SK-N-SH treated with all-trans-retinoic acid at 6 μM for 48 hours (cell line): ENCODE measurements around the gene DRD4.
"Not testable (repeated sequence)": the region's sequence is repeated elsewhere in the genome, so short reads cannot be mapped to it uniquely, and the experiment has no call there.

Experiments
- ATAC-seq: fragments of 200-7000 bp; cut with Tn5 transposase; 3 replicates; pipeline ENCODE4 v1.9.1; 2020; ENCODE audit warnings: mild to moderate bottlenecking, moderate library complexity
- ARNTL ChIP-seq: fragments of 450-650 bp; formaldehyde crosslinking; IDR thresholded peaks from 2 replicates; pipeline ENCODE4 v1.5.0; 2020; ENCODE audit warnings: low read depth, mild to moderate bottlenecking, moderate library complexity, borderline replicate concordance
- BACH2 ChIP-seq: fragments of 250-450 bp; sonication (Bioruptor Pico); IDR thresholded peaks from 2 replicates; pipeline ENCODE4 v1.9.0; 2021; ENCODE audit warnings: mild to moderate bottlenecking, borderline replicate concordance
- CSDC2 ChIP-seq: fragments of 250-450 bp; sonication (Bioruptor Pico); IDR thresholded peaks from 2 replicates; pipeline ENCODE4 v1.5.0; 2020; ENCODE audit warnings: mild to moderate bottlenecking, moderate library complexity
- ESRRG ChIP-seq: fragments of 250-450 bp; sonication (Bioruptor Pico); IDR thresholded peaks from 2 replicates; pipeline ENCODE4 v1.6.1; 2021; ENCODE audit warnings: mild to moderate bottlenecking
- GLIS3 ChIP-seq: fragments of 250-450 bp; sonication (Bioruptor Pico); IDR thresholded peaks from 2 replicates; pipeline ENCODE4 v1.5.0; 2020; ENCODE audit warnings: mild to moderate bottlenecking, moderate library complexity
- ISL1 ChIP-seq: fragments of 250-450 bp; sonication (Bioruptor Pico); IDR thresholded peaks from 2 replicates; pipeline ENCODE4 v2.1.2; 2022; ENCODE audit warnings: mild to moderate bottlenecking, moderate library complexity
- OSR1 ChIP-seq: fragments of 250-450 bp; sonication (Bioruptor Pico); IDR thresholded peaks from 2 replicates; pipeline ENCODE4 v1.8.0; 2022; ENCODE audit warnings: moderate library complexity, mild to moderate bottlenecking, inconsistent platforms
- PPARA ChIP-seq: fragments of 250-450 bp; sonication (Bioruptor Pico); IDR thresholded peaks from 2 replicates; pipeline ENCODE4 v1.5.0; 2020; ENCODE audit warnings: mild to moderate bottlenecking, borderline replicate concordance
- RARB ChIP-seq: fragments of 250-450 bp; sonication (Bioruptor Pico); IDR thresholded peaks from 2 replicates; pipeline ENCODE4 v1.8.0; 2021; ENCODE audit warnings: mild to moderate bottlenecking, moderate library complexity
- SNAI2 ChIP-seq: fragments of 250-450 bp; sonication (Bioruptor Pico); IDR thresholded peaks from 2 replicates; pipeline ENCODE4 v1.5.0; 2020; ENCODE audit warnings: mild to moderate bottlenecking, moderate library complexity
- TCF4 ChIP-seq: fragments of 250-450 bp; sonication (Bioruptor Pico); IDR thresholded peaks from 2 replicates; pipeline ENCODE4 v1.8.0; 2021; ENCODE audit warnings: mild to moderate bottlenecking, moderate library complexity, borderline replicate concordance
- TOX ChIP-seq: fragments of 250-450 bp; sonication (Bioruptor Pico); IDR thresholded peaks from 2 replicates; pipeline ENCODE4 v1.8.0; 2021; ENCODE audit warnings: mild to moderate bottlenecking, moderate library complexity, borderline replicate concordance
- ZC3H10 ChIP-seq: fragments of 250-450 bp; sonication (Bioruptor Pico); IDR thresholded peaks from 2 replicates; pipeline ENCODE4 v1.5.1; 2021; ENCODE audit warnings: mild to moderate bottlenecking, moderate library complexity
- ZFP30 ChIP-seq: fragments of 450-650 bp; formaldehyde crosslinking; IDR thresholded peaks from 2 replicates; pipeline ENCODE4 v1.5.0; 2022; ENCODE audit warnings: mild to moderate bottlenecking, moderate library complexity
- ZNF565 ChIP-seq: fragments of 450-650 bp; formaldehyde crosslinking; conservative IDR thresholded peaks from 2 replicates; pipeline ENCODE4 v1.5.0; 2020; ENCODE audit warnings: low read depth, mild to moderate bottlenecking, moderate library complexity
- ZNF8 ChIP-seq: fragments of 450-650 bp; formaldehyde crosslinking; IDR thresholded peaks from 2 replicates; pipeline ENCODE4 v1.5.0; 2020; ENCODE audit warnings: mild to moderate bottlenecking, moderate library complexity
- TF ChIP-seq, protein P1 (sequence below): fragments of 250-450 bp; sonication (Bioruptor Pico); IDR thresholded peaks from 2 replicates; pipeline ENCODE4 v1.8.0; 2021; ENCODE audit warnings: low read depth, mild to moderate bottlenecking, moderate library complexity, borderline replicate concordance
- TF ChIP-seq, protein P2 (sequence below): fragments of 250-450 bp; sonication (Bioruptor Pico); IDR thresholded peaks from 2 replicates; pipeline ENCODE4 v1.8.0; 2020; ENCODE audit warnings: mild to moderate bottlenecking, moderate library complexity, borderline replicate concordance
- TF ChIP-seq, protein P3 (sequence below): fragments of 250-450 bp; sonication (Bioruptor Pico); IDR thresholded peaks from 2 replicates; pipeline ENCODE4 v1.5.1; 2021; ENCODE audit warnings: mild to moderate bottlenecking, moderate library complexity
- TF ChIP-seq, protein P4 (sequence below): fragments of 250-450 bp; sonication (Bioruptor Pico); IDR thresholded peaks from 2 replicates; pipeline ENCODE4 v1.5.0; 2020; ENCODE audit warnings: mild to moderate bottlenecking, moderate library complexity

The DRD4 gene

DNA sequence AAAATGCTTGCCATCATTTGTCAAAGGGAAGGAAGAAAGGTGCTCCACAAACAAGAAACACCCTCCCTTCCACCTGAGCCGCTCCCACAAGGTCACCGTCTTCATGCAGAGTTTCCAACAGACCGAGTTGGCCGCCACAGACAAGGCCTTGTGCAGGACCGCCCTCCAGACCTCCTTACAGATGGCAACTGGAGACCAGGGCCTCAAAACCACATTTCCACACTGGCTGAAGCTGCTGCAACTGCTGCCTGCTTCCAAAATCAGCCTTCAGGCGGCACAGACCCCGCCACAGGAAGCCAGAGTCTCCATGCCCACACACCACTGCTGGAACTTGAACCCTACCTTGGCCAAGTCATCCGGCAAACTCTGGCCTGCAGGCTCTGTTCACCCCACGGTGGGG, 51.6 kb downstream of the DRD4 start:
- ATAC-seq, result no peak
- TF ChIP-seq CSDC2 (CRISPR knock-in tag) (no peak), ZC3H10 (CRISPR knock-in tag) (no peak), GLIS3 (CRISPR knock-in tag) (no peak), ARNTL (CRISPR knock-in tag) (no peak), ZFP30 (CRISPR knock-in tag) (no peak), ISL1 (CRISPR knock-in tag) (no peak), BACH2 (CRISPR knock-in tag) (no peak), TCF4 (CRISPR knock-in tag) (no peak), ZNF8 (CRISPR knock-in tag) (no peak), RARB (CRISPR knock-in tag) (no peak), ESRRG (CRISPR knock-in tag) (no peak), TOX (CRISPR knock-in tag) (no peak), ZNF565 (no peak), OSR1 (CRISPR knock-in tag) (no peak), PPARA (CRISPR knock-in tag) (no peak), SNAI2 (no peak)
- TF ChIP-seq, protein P1, sequence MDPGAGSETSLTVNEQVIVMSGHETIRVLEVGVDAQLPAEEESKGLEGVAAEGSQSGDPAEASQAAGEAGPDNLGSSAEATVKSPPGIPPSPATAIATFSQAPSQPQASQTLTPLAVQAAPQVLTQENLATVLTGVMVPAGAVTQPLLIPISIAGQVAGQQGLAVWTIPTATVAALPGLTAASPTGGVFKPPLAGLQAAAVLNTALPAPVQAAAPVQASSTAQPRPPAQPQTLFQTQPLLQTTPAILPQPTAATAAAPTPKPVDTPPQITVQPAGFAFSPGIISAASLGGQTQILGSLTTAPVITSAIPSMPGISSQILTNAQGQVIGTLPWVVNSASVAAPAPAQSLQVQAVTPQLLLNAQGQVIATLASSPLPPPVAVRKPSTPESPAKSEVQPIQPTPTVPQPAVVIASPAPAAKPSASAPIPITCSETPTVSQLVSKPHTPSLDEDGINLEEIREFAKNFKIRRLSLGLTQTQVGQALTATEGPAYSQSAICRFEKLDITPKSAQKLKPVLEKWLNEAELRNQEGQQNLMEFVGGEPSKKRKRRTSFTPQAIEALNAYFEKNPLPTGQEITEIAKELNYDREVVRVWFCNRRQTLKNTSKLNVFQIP (CRISPR knock-in tag), result no peak
- TF ChIP-seq, protein P2, sequence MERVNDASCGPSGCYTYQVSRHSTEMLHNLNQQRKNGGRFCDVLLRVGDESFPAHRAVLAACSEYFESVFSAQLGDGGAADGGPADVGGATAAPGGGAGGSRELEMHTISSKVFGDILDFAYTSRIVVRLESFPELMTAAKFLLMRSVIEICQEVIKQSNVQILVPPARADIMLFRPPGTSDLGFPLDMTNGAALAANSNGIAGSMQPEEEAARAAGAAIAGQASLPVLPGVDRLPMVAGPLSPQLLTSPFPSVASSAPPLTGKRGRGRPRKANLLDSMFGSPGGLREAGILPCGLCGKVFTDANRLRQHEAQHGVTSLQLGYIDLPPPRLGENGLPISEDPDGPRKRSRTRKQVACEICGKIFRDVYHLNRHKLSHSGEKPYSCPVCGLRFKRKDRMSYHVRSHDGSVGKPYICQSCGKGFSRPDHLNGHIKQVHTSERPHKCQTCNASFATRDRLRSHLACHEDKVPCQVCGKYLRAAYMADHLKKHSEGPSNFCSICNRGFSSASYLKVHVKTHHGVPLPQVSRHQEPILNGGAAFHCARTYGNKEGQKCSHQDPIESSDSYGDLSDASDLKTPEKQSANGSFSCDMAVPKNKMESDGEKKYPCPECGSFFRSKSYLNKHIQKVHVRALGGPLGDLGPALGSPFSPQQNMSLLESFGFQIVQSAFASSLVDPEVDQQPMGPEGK (CRISPR knock-in tag), result no peak
- TF ChIP-seq, protein P3, sequence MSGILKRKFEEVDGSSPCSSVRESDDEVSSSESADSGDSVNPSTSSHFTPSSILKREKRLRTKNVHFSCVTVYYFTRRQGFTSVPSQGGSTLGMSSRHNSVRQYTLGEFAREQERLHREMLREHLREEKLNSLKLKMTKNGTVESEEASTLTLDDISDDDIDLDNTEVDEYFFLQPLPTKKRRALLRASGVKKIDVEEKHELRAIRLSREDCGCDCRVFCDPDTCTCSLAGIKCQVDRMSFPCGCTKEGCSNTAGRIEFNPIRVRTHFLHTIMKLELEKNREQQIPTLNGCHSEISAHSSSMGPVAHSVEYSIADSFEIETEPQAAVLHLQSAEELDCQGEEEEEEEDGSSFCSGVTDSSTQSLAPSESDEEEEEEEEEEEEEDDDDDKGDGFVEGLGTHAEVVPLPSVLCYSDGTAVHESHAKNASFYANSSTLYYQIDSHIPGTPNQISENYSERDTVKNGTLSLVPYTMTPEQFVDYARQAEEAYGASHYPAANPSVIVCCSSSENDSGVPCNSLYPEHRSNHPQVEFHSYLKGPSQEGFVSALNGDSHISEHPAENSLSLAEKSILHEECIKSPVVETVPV, result no peak
- TF ChIP-seq, protein P4, sequence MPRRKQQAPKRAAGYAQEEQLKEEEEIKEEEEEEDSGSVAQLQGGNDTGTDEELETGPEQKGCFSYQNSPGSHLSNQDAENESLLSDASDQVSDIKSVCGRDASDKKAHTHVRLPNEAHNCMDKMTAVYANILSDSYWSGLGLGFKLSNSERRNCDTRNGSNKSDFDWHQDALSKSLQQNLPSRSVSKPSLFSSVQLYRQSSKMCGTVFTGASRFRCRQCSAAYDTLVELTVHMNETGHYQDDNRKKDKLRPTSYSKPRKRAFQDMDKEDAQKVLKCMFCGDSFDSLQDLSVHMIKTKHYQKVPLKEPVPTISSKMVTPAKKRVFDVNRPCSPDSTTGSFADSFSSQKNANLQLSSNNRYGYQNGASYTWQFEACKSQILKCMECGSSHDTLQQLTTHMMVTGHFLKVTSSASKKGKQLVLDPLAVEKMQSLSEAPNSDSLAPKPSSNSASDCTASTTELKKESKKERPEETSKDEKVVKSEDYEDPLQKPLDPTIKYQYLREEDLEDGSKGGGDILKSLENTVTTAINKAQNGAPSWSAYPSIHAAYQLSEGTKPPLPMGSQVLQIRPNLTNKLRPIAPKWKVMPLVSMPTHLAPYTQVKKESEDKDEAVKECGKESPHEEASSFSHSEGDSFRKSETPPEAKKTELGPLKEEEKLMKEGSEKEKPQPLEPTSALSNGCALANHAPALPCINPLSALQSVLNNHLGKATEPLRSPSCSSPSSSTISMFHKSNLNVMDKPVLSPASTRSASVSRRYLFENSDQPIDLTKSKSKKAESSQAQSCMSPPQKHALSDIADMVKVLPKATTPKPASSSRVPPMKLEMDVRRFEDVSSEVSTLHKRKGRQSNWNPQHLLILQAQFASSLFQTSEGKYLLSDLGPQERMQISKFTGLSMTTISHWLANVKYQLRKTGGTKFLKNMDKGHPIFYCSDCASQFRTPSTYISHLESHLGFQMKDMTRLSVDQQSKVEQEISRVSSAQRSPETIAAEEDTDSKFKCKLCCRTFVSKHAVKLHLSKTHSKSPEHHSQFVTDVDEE (CRISPR knock-in tag), result no peak
- TF ChIP-seq, all 23 proteins: peak for 0

DNA sequence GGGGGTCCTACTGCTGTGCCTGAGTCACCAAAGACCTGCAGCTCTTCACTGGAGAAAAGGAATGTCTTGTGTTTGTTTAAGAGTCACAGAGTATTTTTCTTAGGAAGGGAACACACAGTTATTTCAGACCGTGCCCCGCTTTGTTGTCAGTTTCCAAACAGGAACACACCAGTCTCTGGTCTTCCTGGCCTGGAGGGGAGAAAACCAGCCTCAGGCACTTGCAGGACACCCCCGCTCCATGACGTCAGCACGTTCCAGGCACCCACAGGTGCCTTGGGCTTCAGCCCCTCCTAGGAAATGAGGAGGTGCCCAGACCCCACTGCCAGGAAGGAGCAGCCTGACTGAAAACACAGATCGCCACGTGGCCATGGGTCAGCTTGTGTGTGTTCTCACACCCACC, 52.6 kb downstream of the DRD4 start:
- ATAC-seq, result no peak

DNA sequence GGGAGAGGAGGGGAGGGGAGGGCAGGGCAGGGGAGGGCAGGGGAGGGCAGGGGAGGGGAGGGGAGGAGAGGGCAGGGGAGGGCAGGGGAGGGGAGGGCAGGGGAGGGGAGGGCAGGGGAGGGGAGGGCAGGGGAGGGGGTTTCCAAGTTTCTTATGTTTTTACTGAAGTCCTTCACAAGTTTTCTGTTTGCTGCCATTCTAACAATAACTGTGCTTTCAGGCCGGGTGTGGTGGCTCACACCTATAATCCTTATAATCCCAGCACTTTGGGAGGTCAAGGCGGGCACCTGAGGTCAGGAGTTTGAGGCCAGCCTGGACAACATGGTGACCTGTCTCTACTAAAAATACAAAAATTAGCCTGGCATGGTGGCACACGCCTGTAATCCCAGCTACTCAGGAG, 53.2 kb downstream of the DRD4 start:
- not testable (repeated sequence) for ATAC-seq

More for the DNA sequence above, 52.6 kb downstream of the DRD4 start:
- TF ChIP-seq, protein P3, result no peak
- TF ChIP-seq SNAI2 (no peak), ESRRG (CRISPR knock-in tag) (no peak), TCF4 (CRISPR knock-in tag) (no peak)
